ENCODE results near the gene KCND2. TPM values are rescaled to one million over a fixed set of nuclear protein-coding genes. Genes with fewer than 3 reads are reported as not detected.

The KCND2 gene
- total and polyA plus RNA-seq, 8 donors: 0.21 to 1.9 (median 0.63) TPM

- no peak for ATAC-seq
These were observed 430.7 kb downstream of the KCND2 start for GRCh38 chr7:120703585-120704240.

GRCh38 chr7:120709252-120709971 is 436.4 kb downstream of the KCND2 start:
- no peaks in the 10 kb centered on the region for H3K27me3 ChIP-seq
- no peak overlapping the region for H3K4me3 ChIP-seq
- no peak for DNase-seq
- no peak overlapping the region for H3K27ac ChIP-seq
- H3K36me3 ChIP-seq: no peaks in the 10 kb centered on the region
- ATAC-seq: no peak
- intact Hi-C loops (cut with DNase I): no loop called here
- no peaks in the 10 kb centered on the region for H3K9me3 ChIP-seq
- TF ChIP-seq CTCF (IDR thresholded peaks at IDR 0.05): no peak
- no peaks in the 10 kb centered on the region for H3K4me1 ChIP-seq

More at GRCh38 chr7:120703585-120704240, 430.7 kb downstream of the KCND2 start:
- H3K4me3 ChIP-seq: no peak overlapping the region
- no peak overlapping the region for H3K27ac ChIP-seq
- no peaks in the 10 kb centered on the region for H3K36me3 ChIP-seq
- DNase-seq: no peak
- H3K4me1 ChIP-seq: no peaks in the 10 kb centered on the region
- H3K9me3 ChIP-seq: no peaks in the 10 kb centered on the region
- TF ChIP-seq CTCF (IDR thresholded peaks at IDR 0.05): no peak
- intact Hi-C loops (cut with DNase I): no loop called here
- H3K27me3 ChIP-seq: no peaks in the 10 kb centered on the region

- Histone ChIP-seq H3K4me3 (no peak overlapping the region), H3K36me3 (no peaks in the 10 kb centered on the region), H3K9me3 (no peaks in the 10 kb centered on the region), H3K27me3 (no peaks in the 10 kb centered on the region), H3K27ac (no peak overlapping the region), H3K4me1 (no peaks in the 10 kb centered on the region)
- TF ChIP-seq CTCF (IDR thresholded peaks at IDR 0.05): no peak
- ATAC-seq: no peak
- intact Hi-C loops (cut with DNase I): no loop called here
- DNase-seq: no peak
These were observed 437.0 kb downstream of the KCND2 start for GRCh38 chr7:120709972-120710320.

- Histone ChIP-seq H3K4me1 (no peaks in the 10 kb centered on the region), H3K36me3 (no peaks in the 10 kb centered on the region), H3K4me3 (no peak overlapping the region), H3K9me3 (no peaks in the 10 kb centered on the region), H3K27ac (no peak overlapping the region), H3K27me3 (no peaks in the 10 kb centered on the region)
- DNase-seq (no peak), ATAC-seq (no peak)
- TF ChIP-seq CTCF (IDR thresholded peaks at IDR 0.05): no peak
- intact Hi-C loops (cut with DNase I): no loop called here
These were observed 442.0 kb downstream of the KCND2 start for GRCh38 chr7:120714945-120715344.

GRCh38 chr7:120716307-120716706 is 443.3 kb downstream of the KCND2 start:
- Histone ChIP-seq H3K4me3 (no peak overlapping the region), H3K4me1 (no peaks in the 10 kb centered on the region), H3K27ac (no peak overlapping the region), H3K36me3 (no peaks in the 10 kb centered on the region), H3K27me3 (no peaks in the 10 kb centered on the region), H3K9me3 (no peaks in the 10 kb centered on the region)
- intact Hi-C loops (cut with DNase I): no loop called here
- TF ChIP-seq CTCF (IDR thresholded peaks at IDR 0.05): no peak
- DNase-seq: no peak
- no peak for ATAC-seq
